Calu3 (cell line): ENCODE results near the gene RCVRN. TPM values are rescaled to one million over a fixed set of nuclear protein-coding genes. Genes with fewer than 3 reads are reported as not detected.

ENCODE experiments used
- BruUV-seq: library from RNA; stranded (reverse); fragments of 400-500 nt; replicated peaks from 2 replicates; lab custom pipeline; 2021; lab: Mats Ljungman, UMichigan
- CTCF ChIA-PET: fragments of 300-600 bp; sonication (Branson Sonifier 250); formaldehyde crosslinking; loops from one replicate; lab custom pipeline; 2022; ENCODE audit warnings: antibody characterized with exemption; lab: Charles Lee
- DNase-seq: peaks from one replicate; pipeline ENCODE4 v3.0.0; 2022
- H3K27ac Mint-ChIP-seq: one replicate; pipeline ENCODE4 v1.8.0; 2022; ENCODE audit warnings: mixed read lengths; ENCODE audit not compliant: unreplicated experiment
- H3K27me3 Mint-ChIP-seq: one replicate; pipeline ENCODE4 v1.8.0; 2022; ENCODE audit warnings: mixed read lengths; ENCODE audit not compliant: unreplicated experiment
- H3K36me3 Mint-ChIP-seq: one replicate; pipeline ENCODE4 v1.8.0; 2022; ENCODE audit warnings: mild to moderate bottlenecking, moderate library complexity, mixed read lengths; ENCODE audit not compliant: insufficient read depth, unreplicated experiment
- H3K4me1 Mint-ChIP-seq: one replicate; pipeline ENCODE4 v1.8.0; 2022; ENCODE audit warnings: mild to moderate bottlenecking, low read depth, mixed read lengths; ENCODE audit not compliant: unreplicated experiment
- H3K4me3 Mint-ChIP-seq: one replicate; pipeline ENCODE4 v1.8.0; 2022; ENCODE audit warnings: mild to moderate bottlenecking, low read depth, moderate library complexity, mixed read lengths; ENCODE audit not compliant: unreplicated experiment
- H3K9me3 Mint-ChIP-seq: one replicate; pipeline ENCODE4 v1.8.0; 2022; ENCODE audit warnings: low read depth, mixed read lengths; ENCODE audit not compliant: unreplicated experiment
- CTCF ChIP-seq: fragments of 200-600 bp; IDR thresholded peaks from one replicate; pipeline ENCODE4 v1.8.0; 2022; ENCODE audit warnings: antibody characterized with exemption; ENCODE audit not compliant: unreplicated experiment
- intact Hi-C: fragments of 100-400 bp; cut with micrococcal nuclease; formaldehyde crosslinking; loops from one replicate; pipeline ENCODE4 v1.10.0; 2022; ENCODE audit not compliant: unreplicated experiment
- total RNA-seq: library from RNA; stranded (reverse); gene quantifications from 2 replicates; pipeline ENCODE4 v1.2.3, GENCODE V29; 2022

Gene RCVRN
- total RNA-seq, 1 experiment from 2014 or later, result not detected

GRCh38 chr17:9944704-9945103 lies 39.6 kb upstream of the RCVRN start:
- Mint-ChIP-seq H3K36me3 (no peaks in the 10 kb centered on the region), H3K27me3 (peaks cover 12% of the 10 kb centered on the region), H3K9me3 (no peaks in the 10 kb centered on the region), H3K4me1 (no peaks in the 10 kb centered on the region), H3K27ac (no peak overlapping the region), H3K4me3 (no peak overlapping the region)
- intact Hi-C loops, result no loop called here
- no peak for DNase-seq
- no TSS peak for BruUV-seq
- CTCF ChIA-PET, result interaction anchor here (0.6 kb wide), 1 partner anchor 235 kb away, joined by 3 read pairs; no protein-coding TSS in a partner anchor
- TF ChIP-seq CTCF, result no peak

GRCh38 chr17:9943343-9943742 lies 38.3 kb upstream of the RCVRN start:
- H3K27ac Mint-ChIP-seq, result no peak overlapping the region
- no peaks in the 10 kb centered on the region for H3K4me1 Mint-ChIP-seq
- peaks cover 12% of the 10 kb centered on the region for H3K27me3 Mint-ChIP-seq
- H3K36me3 Mint-ChIP-seq, result no peaks in the 10 kb centered on the region
- DNase-seq, result no peak
- no TSS peak for BruUV-seq
- intact Hi-C loops, result no loop called here
- no peak for TF ChIP-seq CTCF
- no peaks in the 10 kb centered on the region for H3K9me3 Mint-ChIP-seq
- H3K4me3 Mint-ChIP-seq, result no peak overlapping the region
- CTCF ChIA-PET, result no interaction called here

DNA sequence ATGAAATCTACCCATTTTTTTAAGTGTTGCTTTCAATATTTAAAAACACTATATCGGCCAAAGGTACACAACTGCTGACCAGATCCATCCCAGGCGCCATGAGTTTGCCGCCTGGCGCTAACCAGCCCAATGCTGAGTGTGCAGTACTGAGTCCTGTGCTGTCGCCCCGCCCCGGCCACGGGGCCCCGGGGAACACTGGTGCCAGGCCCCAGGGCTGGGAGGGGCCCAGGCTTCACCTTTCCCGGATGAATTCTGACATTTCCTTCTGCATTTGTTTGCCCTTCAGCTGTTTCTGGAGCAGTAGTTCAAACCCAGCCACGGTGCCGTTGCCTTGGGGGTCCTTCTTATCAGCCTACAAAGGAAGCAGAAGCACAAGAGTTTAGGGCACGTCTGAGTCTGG lies 37.8 kb upstream of the RCVRN start:
- Mint-ChIP-seq H3K9me3 (no peaks in the 10 kb centered on the region), H3K27me3 (peaks cover 12% of the 10 kb centered on the region), H3K4me3 (no peak overlapping the region), H3K36me3 (no peaks in the 10 kb centered on the region), H3K4me1 (no peaks in the 10 kb centered on the region), H3K27ac (no peak overlapping the region)
- CTCF ChIA-PET, result no interaction called here
- intact Hi-C loops, result no loop called here
- DNase-seq, result no peak
- no TSS peak for BruUV-seq
- TF ChIP-seq CTCF, result no peak

DNA sequence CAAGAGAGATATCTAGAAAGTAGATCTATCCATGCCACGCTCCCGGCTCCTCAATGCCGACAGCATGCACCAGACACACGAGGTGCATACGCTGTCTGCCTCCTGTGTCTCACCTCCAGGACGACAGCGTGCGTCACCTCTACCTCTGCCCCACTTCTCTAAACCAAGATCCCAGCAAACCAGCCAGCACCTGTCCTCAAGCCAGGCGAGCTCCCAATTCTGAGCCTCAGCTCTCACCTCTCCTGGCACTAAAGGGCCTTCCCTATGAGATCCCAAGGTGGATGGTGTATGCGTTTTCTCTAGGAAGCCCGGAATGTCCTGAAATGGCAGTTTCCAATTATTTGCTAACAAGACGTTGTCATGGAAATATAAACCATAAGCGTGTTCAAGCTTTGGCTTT lies 36.2 kb upstream of the RCVRN start:
- Mint-ChIP-seq H3K36me3 (no peaks in the 10 kb centered on the region), H3K27me3 (peaks cover 12% of the 10 kb centered on the region), H3K4me1 (no peaks in the 10 kb centered on the region), H3K9me3 (no peaks in the 10 kb centered on the region), H3K27ac (no peak overlapping the region), H3K4me3 (no peak overlapping the region)
- intact Hi-C loops, result no loop called here
- CTCF ChIA-PET, result no interaction called here
- no TSS peak for BruUV-seq
- TF ChIP-seq CTCF, result no peak
- DNase-seq, result no peak
